ENCODE data around the gene PHF2.
"Not testable (repeated sequence)": the region's sequence is repeated elsewhere in the genome, so short reads cannot be mapped to it uniquely, and the experiment has no call there.

Gene PHF2

GRCh38 chr9:93665128-93665636 is 88.8 kb downstream of the PHF2 start:
- H3K27ac ChIP-seq: no peak overlapping the region
- no peak for TF ChIP-seq CTCF (conservative IDR thresholded peaks at IDR 0.05; ENCODE audit: low read depth)
- no peak for DNase-seq (ENCODE audit: low spot score)
- ChIA-PET CTCF (interaction anchor here (0.6 kb wide), 2 partner anchors 86 to 304 kb away, joined by 3 to 5 read pairs; no protein-coding TSS in a partner anchor), POLR2A (ENCODE audit: low non-redundant PET) (no interaction called here)

GRCh38 chr9:93665637-93666438 is 89.5 kb downstream of the PHF2 start:
- H3K27ac ChIP-seq: no peak overlapping the region
- no peak for DNase-seq (ENCODE audit: low spot score)
- ChIA-PET POLR2A (ENCODE audit: low non-redundant PET) (no interaction called here), CTCF (no interaction called here)
- no peak for TF ChIP-seq CTCF (conservative IDR thresholded peaks at IDR 0.05; ENCODE audit: low read depth)

GRCh38 chr9:93666439-93666784 is 90.0 kb downstream of the PHF2 start:
- H3K27ac ChIP-seq; CTCF ChIA-PET; POLR2A ChIA-PET (ENCODE audit: low non-redundant PET); DNase-seq (ENCODE audit: low spot score): not testable (repeated sequence)

- DNase-seq (ENCODE audit: low spot score): no peak
- CTCF ChIA-PET: interaction anchor here (0.5 kb wide), 1 partner anchor 507 kb away, joined by 3 read pairs; no protein-coding TSS in a partner anchor
- POLR2A ChIA-PET (ENCODE audit: low non-redundant PET): no interaction called here
- no peak for TF ChIP-seq CTCF (conservative IDR thresholded peaks at IDR 0.05; ENCODE audit: low read depth)
- no peak overlapping the region for H3K27ac ChIP-seq
These were observed 90.6 kb downstream of the PHF2 start for GRCh38 chr9:93667006-93667405.

DNA sequence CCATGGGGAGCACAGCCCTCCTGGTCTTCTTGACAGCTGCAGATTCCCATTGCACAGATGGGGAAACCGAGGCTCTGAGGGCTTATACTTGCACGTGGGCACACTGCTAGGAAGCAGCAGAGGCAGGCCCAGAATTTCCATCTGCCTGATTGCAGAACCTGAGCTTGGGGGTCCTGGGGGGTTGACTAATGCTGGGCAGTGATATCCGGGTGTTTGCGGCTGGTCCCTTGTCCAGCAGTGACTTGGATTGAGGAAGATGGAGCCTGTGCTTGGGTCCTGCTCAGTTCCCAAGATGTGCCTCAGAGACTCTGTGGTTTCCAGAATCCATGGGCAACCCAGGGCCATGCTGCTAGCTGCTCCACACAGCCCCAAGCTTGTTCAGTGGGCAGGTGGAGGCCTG is 91.2 kb downstream of the PHF2 start:
- DNase-seq (ENCODE audit: low spot score): no peak
- ChIA-PET POLR2A (ENCODE audit: low non-redundant PET) (no interaction called here), CTCF (no interaction called here)
- TF ChIP-seq CTCF (conservative IDR thresholded peaks at IDR 0.05; ENCODE audit: low read depth): no peak
- no peak overlapping the region for H3K27ac ChIP-seq

DNA sequence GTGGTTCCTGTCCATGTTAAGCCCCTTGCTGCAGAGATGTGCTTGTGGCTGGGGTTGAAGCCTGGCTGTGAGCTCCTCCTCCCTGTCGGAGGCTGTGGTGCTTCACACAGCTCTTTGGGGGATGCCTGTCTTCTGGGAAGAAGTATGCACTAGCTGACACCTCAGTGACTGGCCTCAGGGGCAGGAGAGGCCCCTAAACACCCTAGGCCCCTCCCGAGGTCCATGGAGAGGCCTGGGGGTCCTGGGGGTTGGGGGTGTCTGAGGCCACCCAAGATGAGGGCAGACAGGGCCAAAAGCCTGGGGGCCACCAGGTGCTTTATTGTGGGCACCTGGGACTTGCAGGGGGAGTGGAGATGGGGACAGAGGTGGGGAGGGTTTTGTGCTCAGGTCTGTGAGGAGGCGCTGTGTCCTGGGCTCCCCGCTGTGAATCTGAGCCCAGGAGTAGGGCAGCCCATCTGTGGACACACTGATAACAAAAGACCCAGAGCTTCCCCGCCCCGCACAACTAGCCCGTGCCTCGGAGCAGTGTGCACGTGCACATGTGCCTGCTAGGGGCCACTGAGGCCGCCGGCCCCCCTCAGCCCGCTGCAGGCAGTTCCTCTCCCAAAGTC is 92.0 kb downstream of the PHF2 start:
- ChIA-PET CTCF (no interaction called here), POLR2A (ENCODE audit: low non-redundant PET) (no interaction called here)
- H3K27ac ChIP-seq: no peak overlapping the region
- TF ChIP-seq CTCF (conservative IDR thresholded peaks at IDR 0.05; ENCODE audit: low read depth): no peak
- DNase-seq (ENCODE audit: low spot score): no peak

Measured in RWPE1 (cell line).